OCI-LY3 (cell line): ENCODE results near the gene CNOT2.

Source experiments
- H2AFZ ChIP-seq: fragments of 200-600, 300-600 bp; shearing (Covaris generic); 2 replicates; pipeline ENCODE4 v1.6.0; 2014; ENCODE audit warnings: antibody characterized with exemption, low read depth, low read length
- H3K27ac ChIP-seq: fragments of 200-600, 300-600 bp; sonication (generic); 2 replicates; pipeline ENCODE4 v1.5.1; 2014; ENCODE audit warnings: mild to moderate bottlenecking, low read length, moderate library complexity, mixed read lengths
- H3K27me3 ChIP-seq: fragments of 200-600, 300-600 bp; sonication (generic); 2 replicates; pipeline ENCODE4 v1.6.1; 2014; ENCODE audit warnings: low read depth, low read length, mixed read lengths
- H3K36me3 ChIP-seq: fragments of 200-600, 300-600 bp; sonication (generic); replicated peaks from 2 replicates; pipeline ENCODE3; 2014; ENCODE audit warnings: low read depth, low read length, mixed read lengths
- H3K4me1 ChIP-seq: fragments of 300-600, 200-600 bp; sonication (generic); 2 replicates; pipeline ENCODE4 v1.6.1; 2014; ENCODE audit warnings: low read length, mixed read lengths
- H3K4me2 ChIP-seq: fragments of 200-600, 300-600 bp; sonication (generic); 2 replicates; pipeline ENCODE4 v1.6.1; 2014; ENCODE audit warnings: low read length, mixed read lengths
- H3K4me3 ChIP-seq: fragments of 300-600, 200-600 bp; sonication (generic); 2 replicates; pipeline ENCODE4 v1.5.1; 2014; ENCODE audit warnings: antibody characterized with exemption, mild to moderate bottlenecking, low read length, moderate library complexity
- H3K79me2 ChIP-seq: fragments of 300-600, 200-600 bp; shearing (Covaris generic); 2 replicates; pipeline ENCODE4 v1.6.1; 2014; ENCODE audit warnings: mild to moderate bottlenecking, low read length, mixed read lengths
- H3K9ac ChIP-seq: fragments of 300-600, 200-600 bp; shearing (Covaris generic); 2 replicates; pipeline ENCODE4 v1.6.0; 2014; ENCODE audit warnings: mild to moderate bottlenecking, low read length, moderate library complexity
- H3K9me3 ChIP-seq: fragments of 200-600, 300-600 bp; shearing (Covaris generic); 2 replicates; pipeline ENCODE4 v1.6.1; 2014; ENCODE audit warnings: low read length, mixed read lengths; ENCODE audit not compliant: insufficient read depth
- H4K20me1 ChIP-seq: fragments of 200-600, 300-600 bp; sonication (generic); 2 replicates; pipeline ENCODE4 v1.6.1; 2016; ENCODE audit warnings: low read length, mixed read lengths; ENCODE audit not compliant: insufficient read depth
- EZH2phosphoT487 ChIP-seq: fragments of 200-600 bp; shearing (Covaris generic); IDR thresholded peaks from 2 replicates; pipeline ENCODE4 v1.6.1; 2018; ENCODE audit warnings: antibody characterized with exemption, mixed run types, low read depth
- TF ChIP-seq, protein P1 (sequence below): fragments of 200-600, 300-600 bp; sonication (generic); IDR thresholded peaks from 2 replicates; pipeline ENCODE4 v1.5.1; 2014; ENCODE audit warnings: antibody characterized with exemption, low read length, low read depth

CNOT2 gene

GRCh38 chr12:70277973-70278372, 34.7 kb downstream of the CNOT2 start:
- peaks cover 15% of the 10 kb centered on the region for H3K36me3 ChIP-seq
- no peak overlapping the region for H3K4me3 ChIP-seq
- H3K4me2 ChIP-seq = no peak overlapping the region
- no peak overlapping the region for H3K9ac ChIP-seq
- H4K20me1 ChIP-seq = peaks cover 40% of the 10 kb centered on the region
- H3K27ac ChIP-seq = no peak overlapping the region
- H2AFZ ChIP-seq = no peak overlapping the region
- H3K4me1 ChIP-seq = no peaks in the 10 kb centered on the region
- H3K79me2 ChIP-seq = peaks cover 65% of the 10 kb centered on the region
- no peak for TF ChIP-seq EZH2phosphoT487
- TF ChIP-seq, protein P1, sequence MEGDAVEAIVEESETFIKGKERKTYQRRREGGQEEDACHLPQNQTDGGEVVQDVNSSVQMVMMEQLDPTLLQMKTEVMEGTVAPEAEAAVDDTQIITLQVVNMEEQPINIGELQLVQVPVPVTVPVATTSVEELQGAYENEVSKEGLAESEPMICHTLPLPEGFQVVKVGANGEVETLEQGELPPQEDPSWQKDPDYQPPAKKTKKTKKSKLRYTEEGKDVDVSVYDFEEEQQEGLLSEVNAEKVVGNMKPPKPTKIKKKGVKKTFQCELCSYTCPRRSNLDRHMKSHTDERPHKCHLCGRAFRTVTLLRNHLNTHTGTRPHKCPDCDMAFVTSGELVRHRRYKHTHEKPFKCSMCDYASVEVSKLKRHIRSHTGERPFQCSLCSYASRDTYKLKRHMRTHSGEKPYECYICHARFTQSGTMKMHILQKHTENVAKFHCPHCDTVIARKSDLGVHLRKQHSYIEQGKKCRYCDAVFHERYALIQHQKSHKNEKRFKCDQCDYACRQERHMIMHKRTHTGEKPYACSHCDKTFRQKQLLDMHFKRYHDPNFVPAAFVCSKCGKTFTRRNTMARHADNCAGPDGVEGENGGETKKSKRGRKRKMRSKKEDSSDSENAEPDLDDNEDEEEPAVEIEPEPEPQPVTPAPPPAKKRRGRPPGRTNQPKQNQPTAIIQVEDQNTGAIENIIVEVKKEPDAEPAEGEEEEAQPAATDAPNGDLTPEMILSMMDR = no peak
- H3K9me3 ChIP-seq = no peaks in the 10 kb centered on the region
- no peaks in the 10 kb centered on the region for H3K27me3 ChIP-seq

DNA sequence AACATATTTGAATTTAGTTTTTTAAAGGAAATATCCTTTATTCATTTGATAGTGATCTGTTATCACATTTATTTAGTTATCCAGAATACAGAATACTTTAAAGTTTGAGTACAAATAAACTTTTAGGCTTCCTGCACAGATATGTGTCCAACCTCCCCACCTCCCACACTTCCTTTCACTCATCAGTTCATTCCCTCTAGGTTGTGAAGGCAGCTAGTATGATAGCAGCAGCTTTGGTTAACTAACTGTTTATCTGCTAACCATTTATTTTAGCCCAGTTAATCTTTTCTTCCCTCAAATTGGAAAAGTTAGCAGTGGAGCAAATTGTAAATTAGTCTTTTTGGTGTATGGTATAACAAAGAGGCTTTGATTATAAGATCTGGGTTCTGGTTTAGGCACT, 35.7 kb downstream of the CNOT2 start:
- Histone ChIP-seq H3K4me2 (no peak overlapping the region), H3K36me3 (peaks cover 15% of the 10 kb centered on the region), H3K27ac (no peak overlapping the region), H3K79me2 (peaks cover 57% of the 10 kb centered on the region), H3K4me3 (no peak overlapping the region), H3K4me1 (no peaks in the 10 kb centered on the region), H3K9me3 (no peaks in the 10 kb centered on the region), H3K9ac (no peak overlapping the region), H2AFZ (no peak overlapping the region), H3K27me3 (no peaks in the 10 kb centered on the region), H4K20me1 (peaks cover 31% of the 10 kb centered on the region)
- TF ChIP-seq EZH2phosphoT487 = no peak
- TF ChIP-seq, protein P1 = no peak

- Histone ChIP-seq H3K9ac (no peak overlapping the region), H3K4me3 (no peak overlapping the region), H3K27ac (no peak overlapping the region), H3K27me3 (no peaks in the 10 kb centered on the region), H3K9me3 (no peaks in the 10 kb centered on the region), H3K4me2 (no peak overlapping the region), H3K4me1 (no peaks in the 10 kb centered on the region), H4K20me1 (0 out of 2 replicates have a peak, but pooled peaks cover 7% of the 10 kb centered on the region), H3K79me2 (peaks cover 27% of the 10 kb centered on the region), H3K36me3 (peaks cover 15% of the 10 kb centered on the region), H2AFZ (no peak overlapping the region)
- TF ChIP-seq, protein P1 = no peak
- TF ChIP-seq EZH2phosphoT487 = no peak
These were observed 40.0 kb downstream of the CNOT2 start for GRCh38 chr12:70283232-70283631.

DNA sequence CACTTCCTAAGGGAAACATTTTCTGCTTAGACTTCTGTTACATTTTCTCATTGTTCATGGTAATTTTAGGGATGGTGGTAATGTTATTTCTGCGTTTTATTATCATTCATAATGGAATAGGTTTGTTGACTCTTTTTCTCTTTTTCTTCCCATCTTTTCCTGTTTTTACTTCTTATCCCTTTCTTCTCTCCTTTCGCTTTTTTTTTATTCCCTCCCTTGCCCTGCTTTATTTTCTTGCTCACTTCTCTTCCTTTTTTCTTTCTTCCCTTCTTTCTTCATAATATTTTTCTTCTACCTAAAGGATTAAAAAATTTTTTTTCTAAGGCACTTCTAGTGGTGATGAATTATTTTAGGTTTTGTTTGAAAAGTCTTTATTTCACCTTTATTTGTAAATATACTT, 45.6 kb downstream of the CNOT2 start:
- no peak for TF ChIP-seq EZH2phosphoT487
- TF ChIP-seq, protein P1 = no peak
- peaks cover 43% of the 10 kb centered on the region for H3K79me2 ChIP-seq

More for the DNA sequence above, 45.6 kb downstream of the CNOT2 start:
- no peak overlapping the region for H3K9ac ChIP-seq
- peaks cover 8% of the 10 kb centered on the region for H3K36me3 ChIP-seq
- H3K4me2 ChIP-seq = no peak overlapping the region
- no peak overlapping the region for H2AFZ ChIP-seq
- H3K4me3 ChIP-seq = no peak overlapping the region
- H3K9me3 ChIP-seq = no peaks in the 10 kb centered on the region
- H4K20me1 ChIP-seq = peaks cover 14% of the 10 kb centered on the region
- no peaks in the 10 kb centered on the region for H3K27me3 ChIP-seq
- no peak overlapping the region for H3K27ac ChIP-seq
- H3K4me1 ChIP-seq = no peaks in the 10 kb centered on the region
